NCI-H345 treated with DMSO at 0.1 percent for 48 hours (cell line): ENCODE data around the gene CARS1.

Experiments used
- DNase-seq: peaks from one replicate; lab custom pipeline; 2025; ENCODE audit not compliant: unreplicated experiment; lab: John Stamatoyannopoulos, UW

CARS1 gene

DNA sequence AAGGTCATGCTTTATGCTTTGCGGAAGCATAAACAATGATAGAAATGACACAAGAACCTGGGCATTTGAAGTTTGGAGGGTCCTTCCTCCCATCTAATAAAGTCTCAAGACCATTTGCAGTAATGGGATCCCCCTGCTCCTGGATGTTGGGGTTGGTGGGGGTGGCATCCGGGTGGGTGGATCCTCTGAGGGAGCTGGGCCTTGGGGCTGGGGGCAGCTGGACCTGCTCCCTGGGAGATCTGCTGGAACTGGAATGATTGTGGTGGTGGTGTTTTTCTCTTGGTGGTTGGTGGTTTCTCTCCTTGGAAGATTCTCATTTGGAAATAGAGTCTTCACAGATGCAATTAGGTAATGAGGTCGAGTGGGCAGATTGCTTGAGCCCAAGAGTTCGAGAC is 62.9 kb downstream of the CARS1 start:
- DNase-seq, result no peak

GRCh38 chr11:2992997-2993325 is 64.3 kb downstream of the CARS1 start:
- no peak for DNase-seq

GRCh38 chr11:2992234-2992996 is 64.8 kb downstream of the CARS1 start, which contains the start of gene NAP1L4:
Gene NAP1L4, minus strand, starts transcription at chr11:2992329. Its CDS starts 13,109 bp downstream, at chr11:2979220.
- DNase-seq, result peak; percentile 95

GRCh38 chr11:2991452-2992233 is 65.6 kb downstream of the CARS1 start:
- no peak for DNase-seq

DNA sequence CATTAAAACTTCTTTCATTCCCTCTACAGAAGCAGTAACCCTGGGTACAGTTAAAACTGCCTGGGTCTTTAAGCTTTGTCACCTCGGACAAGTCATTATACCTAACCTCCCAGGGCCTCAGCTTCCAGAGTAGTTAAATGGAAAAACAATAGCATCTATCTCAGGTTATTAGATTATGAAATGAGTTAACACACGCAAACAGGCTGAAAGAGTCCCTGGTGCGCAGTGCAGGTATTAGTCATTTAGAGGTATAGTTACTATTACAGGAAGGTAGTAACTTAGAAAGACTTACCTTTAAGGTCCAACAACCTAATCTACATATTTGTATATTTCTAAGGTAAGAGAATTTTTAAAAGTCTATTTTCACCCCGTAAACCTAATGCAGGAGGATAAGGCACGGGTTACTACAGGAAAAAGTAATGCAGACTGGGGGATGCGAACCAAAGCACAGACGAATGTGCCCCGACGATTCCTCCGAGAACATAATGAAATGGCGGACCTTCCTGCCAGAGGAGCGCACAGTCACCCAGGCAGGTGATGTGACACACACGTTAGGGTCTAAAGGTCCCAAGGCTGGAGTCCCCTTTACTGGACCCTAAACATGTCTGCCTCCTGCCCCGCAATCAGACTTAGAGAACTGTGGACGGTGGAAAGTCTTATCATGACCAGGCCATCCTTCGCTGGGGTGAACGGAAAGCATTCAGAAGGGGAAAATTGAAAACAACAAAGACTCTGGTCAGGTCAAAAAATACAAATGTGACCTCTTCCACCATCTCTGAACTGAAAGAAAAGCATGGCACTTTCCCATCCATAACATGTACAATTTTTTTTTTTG is 66.4 kb downstream of the CARS1 start:
- DNase-seq, result no peak

GRCh38 chr11:2989551-2989950 is 67.7 kb downstream of the CARS1 start:
- no peak for DNase-seq

DNA sequence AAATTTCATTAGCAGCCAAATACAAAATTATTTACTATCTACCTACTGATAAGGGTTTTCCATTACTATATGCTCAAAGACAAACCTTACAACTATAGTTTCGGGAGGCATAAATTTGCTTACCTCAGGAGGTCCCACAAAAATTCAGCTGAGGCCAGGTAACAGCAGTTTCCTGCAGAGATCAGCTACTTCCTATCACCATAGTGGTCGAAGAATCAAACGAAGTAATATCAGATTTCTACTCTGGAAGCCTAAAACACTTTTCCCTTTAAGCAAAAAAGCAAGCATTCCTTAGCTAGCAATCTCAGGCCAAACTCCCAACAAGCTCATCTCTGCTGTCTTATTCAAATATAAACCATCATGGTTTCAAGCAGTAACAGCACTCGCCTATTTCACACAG is 68.2 kb downstream of the CARS1 start:
- DNase-seq, result no peak

GRCh38 chr11:2987881-2988861 is 69.1 kb downstream of the CARS1 start:
- no peak for DNase-seq

DNA sequence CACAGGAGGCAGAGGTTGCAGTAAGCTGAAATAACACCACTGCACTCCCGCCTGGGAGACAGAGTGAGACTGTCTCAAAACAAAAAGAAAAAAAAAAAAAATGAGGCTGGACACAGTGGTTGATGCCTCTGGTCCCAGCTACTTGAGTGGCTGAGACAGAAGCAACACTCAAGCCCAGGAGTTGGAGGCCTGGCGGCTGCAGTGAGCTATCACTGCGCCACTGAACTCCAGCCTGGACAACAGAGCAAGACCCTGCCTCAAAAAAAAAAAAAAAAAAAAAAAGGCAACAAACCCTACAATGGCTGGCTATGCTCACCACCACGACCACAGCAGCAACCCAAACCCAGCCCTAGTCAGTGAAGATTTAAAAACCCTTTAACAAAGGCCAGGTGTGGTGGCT is 73.3 kb downstream of the CARS1 start:
- DNase-seq, result no peak

DNA sequence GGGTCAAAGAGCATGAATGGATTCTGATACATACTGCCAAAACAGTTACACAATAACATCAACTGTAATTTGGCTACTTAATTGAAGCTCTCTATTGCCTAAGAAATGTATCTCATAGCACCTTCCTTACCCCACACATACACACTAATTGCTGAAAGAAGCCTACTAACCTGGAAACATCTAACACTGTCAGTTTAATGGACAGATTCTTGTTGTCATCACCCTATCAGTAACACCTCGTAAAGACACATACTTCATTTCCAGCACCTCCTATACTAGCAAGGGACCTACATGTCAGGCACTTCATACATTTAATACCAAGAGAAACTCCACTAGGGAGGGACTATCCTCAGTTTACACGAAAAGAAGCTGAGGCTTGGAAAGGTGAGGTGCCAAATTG is 75.0 kb downstream of the CARS1 start:
- no peak for DNase-seq

- no peak for DNase-seq
These were observed 76.1 kb downstream of the CARS1 start for GRCh38 chr11:2981130-2981529.

DNA sequence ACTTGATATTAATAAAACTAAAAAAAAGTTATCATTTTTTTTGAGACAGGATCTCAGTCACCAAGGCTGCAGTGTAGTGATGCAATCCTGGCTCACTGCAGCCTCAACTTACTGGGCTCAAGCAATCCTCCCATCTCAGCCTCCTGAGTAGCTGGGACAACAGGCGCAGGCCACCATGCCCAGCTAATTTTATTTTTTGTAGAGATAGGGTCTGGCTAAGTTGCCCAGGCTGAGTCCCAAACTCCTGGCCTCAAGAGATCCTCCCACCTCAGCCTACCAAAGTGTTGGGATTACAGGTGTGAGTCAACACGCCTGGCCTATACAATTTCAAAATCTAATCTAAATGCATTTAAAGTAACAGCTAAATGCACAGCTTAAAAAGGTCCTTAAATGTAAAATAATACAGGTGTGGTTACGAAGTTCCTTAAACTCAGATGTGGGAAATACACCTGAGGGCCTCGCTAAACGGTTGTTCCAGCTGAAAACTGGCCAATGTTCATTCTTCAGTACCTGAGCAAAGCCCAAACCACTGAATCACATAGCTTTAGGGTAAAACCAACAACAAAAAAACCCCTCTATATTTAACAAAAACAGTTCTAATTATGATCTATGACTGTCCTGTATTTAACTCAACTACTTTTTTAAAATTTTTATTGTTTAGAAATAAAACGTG is 76.9 kb downstream of the CARS1 start:
- DNase-seq, result no peak

DNA sequence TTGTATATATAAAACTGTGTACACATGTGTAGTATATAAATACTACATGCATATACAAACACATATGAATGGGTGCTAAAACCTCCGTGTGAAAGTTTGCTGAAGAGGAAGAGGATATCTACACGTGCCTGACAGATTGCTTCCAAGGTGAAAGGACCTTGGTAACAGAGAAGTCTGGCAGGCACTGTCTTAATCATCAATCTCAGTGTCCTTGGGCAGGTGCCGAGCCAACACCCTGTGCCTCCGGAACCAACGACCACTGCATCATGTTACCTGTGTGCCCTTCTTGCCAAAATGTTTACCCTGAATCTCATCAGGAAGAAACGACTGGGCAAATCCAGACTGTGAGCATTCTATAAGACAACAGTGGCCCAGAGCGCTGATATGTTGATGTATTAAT is 80.1 kb downstream of the CARS1 start:
- no peak for DNase-seq

DNA sequence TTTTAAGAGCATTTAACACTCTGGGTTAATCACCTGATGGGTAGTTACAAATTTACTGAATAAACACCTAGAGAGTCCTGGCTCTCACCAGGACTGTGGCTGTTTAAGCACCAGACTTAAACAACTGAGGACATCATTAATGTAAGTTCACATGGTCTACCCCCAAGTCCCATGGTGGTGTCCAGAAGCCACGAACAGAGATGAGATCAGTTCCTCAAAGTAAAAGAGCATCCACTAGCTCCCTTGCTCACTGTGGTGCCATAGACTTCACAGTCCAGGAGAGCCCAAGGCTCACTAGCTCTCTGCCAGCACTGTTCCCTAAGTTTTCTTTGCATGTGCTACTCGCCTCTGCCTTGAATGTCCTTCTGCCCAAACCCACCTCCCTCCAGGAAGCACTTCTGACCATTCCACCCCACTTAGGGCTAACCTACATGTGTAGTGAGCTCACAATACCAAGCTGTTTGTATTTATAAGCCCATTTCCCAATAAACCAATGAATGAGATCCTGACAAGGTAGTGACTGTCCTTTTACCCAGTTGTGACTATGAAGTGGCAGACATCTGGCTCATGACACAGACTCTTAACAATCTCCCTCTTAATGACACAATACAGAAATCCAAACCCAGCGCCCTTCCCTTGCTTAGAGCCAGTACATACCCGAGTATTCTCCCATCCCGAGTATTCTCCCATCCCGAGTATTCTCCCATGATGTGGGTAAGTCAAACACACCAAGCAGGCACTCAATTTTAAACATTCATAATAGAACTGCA is 80.7 kb downstream of the CARS1 start:
- no peak for DNase-seq

GRCh38 chr11:2975594-2975993 is 81.6 kb downstream of the CARS1 start:
- no peak for DNase-seq

DNA sequence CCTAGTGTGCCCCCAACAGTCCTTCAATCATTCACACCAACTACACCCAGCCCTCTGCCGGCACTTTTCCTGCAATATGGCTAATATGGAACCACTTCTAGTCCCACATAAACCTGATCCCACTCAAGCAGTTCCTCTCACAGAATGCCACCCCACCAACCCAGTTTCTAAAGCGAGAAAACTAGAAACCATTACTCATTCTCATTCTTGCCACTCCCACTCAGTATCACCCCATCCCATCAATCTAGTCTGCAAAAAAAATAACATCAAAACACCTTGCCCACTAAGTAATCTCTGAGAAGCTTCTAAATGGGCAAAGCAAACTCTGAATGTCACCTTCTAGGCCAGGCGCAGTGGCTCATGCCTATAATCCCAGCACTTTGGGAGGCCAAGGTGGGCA is 83.0 kb downstream of the CARS1 start:
- DNase-seq, result no peak

DNA sequence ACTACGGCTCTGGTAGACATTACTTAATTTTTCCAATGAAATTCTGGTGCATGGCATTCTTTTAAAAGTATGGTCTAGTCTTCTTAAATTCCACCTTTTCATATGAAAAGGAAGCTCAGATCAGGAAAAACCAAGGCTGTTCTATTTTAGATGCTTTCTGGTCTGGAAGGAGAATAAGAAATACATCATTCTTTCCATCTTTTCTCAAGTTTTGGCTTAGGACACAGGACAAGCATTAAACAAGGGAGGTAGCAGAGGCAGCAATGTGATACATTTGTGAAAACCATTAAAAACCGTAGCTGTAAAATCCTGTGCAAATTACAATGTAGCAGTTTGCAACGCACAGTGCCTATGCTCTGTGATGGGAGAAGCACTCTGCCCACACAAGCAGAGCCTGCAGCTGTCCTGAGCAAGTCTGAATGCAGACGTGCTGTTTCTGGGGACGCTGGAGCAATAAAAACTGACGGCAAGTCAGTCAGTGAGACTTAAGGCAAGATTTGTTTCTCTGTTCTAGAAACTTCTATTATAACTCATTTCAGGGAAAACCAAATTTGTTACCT is 88.8 kb downstream of the CARS1 start:
- no peak for DNase-seq

GRCh38 chr11:2964782-2965181 is 92.4 kb downstream of the CARS1 start:
- DNase-seq, result no peak

DNA sequence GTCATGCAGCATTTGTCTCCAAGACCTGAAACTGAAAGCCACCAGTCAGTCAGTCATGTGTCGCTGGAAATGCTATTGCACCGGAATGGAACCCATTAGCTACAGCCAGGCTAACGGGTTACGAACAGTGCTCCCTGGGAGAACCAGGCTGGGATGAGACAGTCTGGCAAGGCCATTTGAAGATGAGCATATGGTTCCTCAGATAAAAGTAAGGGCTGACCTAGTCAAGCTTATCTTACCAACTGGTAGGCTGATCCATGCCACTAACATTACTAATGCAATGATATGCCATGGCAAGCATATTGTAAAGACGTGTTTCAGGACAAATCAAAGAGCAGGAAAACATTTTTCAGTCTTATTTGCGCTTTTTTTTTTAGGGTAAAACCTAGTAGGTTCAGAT is 93.5 kb downstream of the CARS1 start:
- DNase-seq, result no peak
